HFFc6 (cell line): ENCODE data around the gene DFFA. TPM values are rescaled to one million over a fixed set of nuclear protein-coding genes. Genes with fewer than 3 reads are reported as not detected.

Source experiments
- DNase-seq: peaks from one replicate; pipeline ENCODE4 v3.0.0-alpha.2; 2018
- H3K27ac Mint-ChIP-seq: 2 replicates; pipeline ENCODE4 v1.8.0; 2020; ENCODE audit warnings: mild to moderate bottlenecking, mixed read lengths
- H3K27me3 Mint-ChIP-seq: 2 replicates; pipeline ENCODE4 v1.8.0; 2021; ENCODE audit warnings: mild to moderate bottlenecking, moderate library complexity, mixed read lengths; ENCODE audit not compliant: insufficient read depth
- H3K36me3 Mint-ChIP-seq: 2 replicates; pipeline ENCODE4 v1.8.0; 2021; ENCODE audit warnings: low read depth, mixed read lengths
- H3K4me1 Mint-ChIP-seq: 2 replicates; pipeline ENCODE4 v1.8.0; 2020; ENCODE audit warnings: low read depth, mixed read lengths
- H3K4me3 Mint-ChIP-seq: 2 replicates; pipeline ENCODE4 v1.8.0; 2020; ENCODE audit warnings: mild to moderate bottlenecking, moderate library complexity, mixed read lengths
- H3K9me3 Mint-ChIP-seq: 2 replicates; pipeline ENCODE4 v1.8.0; 2020; ENCODE audit warnings: mild to moderate bottlenecking, mixed read lengths
- CTCF ChIP-seq: fragments of 200-600 bp; sonication (generic); IDR thresholded peaks from 2 replicates; pipeline ENCODE4 v1.5.0; 2021; ENCODE audit warnings: antibody characterized with exemption, mild to moderate bottlenecking
- total RNA-seq, 6 experiments: library from RNA; stranded (reverse); fragmentation: NEBNext Ultra II Directional; extraction: Animal tissue kit (Norgen Biotek cat#: 25700); gene quantifications; 2 replicates in 1 of 6; 3 replicates in 5 of 6; pipeline ENCODE4 v1.2.3, GENCODE V29; 2021

Gene DFFA
- total RNA-seq, 6 experiments from 2014 or later = 44.1 to 58.6 (median 48.4) TPM

DNA sequence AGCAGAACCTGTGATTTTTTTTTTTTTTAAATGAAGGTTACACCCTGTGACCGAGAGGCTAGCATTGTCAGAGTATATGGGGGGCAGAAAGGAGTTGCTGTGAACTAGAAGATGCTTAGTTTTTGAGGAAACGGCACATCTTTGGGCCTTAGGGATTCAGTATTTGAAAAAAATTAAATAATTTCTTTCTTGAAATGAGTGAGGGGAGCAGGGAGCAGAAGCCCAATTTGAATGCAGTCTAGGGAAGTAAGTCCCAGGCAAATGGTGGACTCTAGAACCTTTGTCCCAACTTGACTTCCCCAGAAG is 45.3 kb upstream of the DFFA start:
- H3K4me3 Mint-ChIP-seq = no peak overlapping the region
- DNase-seq = no peak
- peaks cover 52% of the 10 kb centered on the region for H3K4me1 Mint-ChIP-seq
- peaks cover 4% of the 10 kb centered on the region for H3K27me3 Mint-ChIP-seq
- peaks cover 4% of the 10 kb centered on the region; the same call in 1 of the 2 replicates for H3K36me3 Mint-ChIP-seq
- no peaks in the 10 kb centered on the region for H3K9me3 Mint-ChIP-seq
- H3K27ac Mint-ChIP-seq = no peak overlapping the region
- no peak for TF ChIP-seq CTCF

DNA sequence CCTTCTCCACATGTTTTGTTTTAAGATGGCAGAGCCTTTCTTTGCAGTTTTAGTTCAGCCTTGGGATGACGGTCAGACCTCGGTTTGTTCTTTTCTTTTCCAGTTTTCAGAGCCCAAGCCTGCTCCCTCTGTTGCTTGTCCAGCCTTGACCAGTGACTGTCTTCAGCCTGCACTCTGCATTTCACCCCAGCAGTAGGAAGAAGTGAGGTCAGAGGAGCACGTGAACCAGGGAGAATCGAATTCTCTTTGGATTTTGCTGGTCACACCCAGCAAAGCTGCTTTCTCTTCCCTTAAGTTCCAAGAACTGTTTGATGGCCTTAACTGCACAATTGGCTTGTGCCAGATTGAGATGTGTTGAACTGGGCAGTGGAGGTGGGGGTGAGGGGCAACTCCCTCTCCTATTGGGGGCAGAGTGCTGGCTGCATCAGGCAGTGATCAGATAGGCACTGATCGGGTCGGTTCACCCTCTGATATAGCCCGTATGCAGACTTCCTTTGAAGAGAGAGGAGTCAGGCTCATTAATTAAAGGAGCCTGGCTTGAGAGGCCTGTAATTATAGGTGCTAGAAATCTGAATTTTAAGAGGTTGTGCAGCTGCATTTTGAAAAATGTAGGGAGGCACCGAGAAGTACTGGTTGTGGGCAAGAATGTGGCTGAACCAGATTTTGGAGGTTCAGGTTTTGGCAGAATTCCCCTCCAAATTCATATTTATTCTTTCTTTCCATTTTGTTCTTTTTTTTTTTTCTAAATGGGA is 44.8 kb upstream of the DFFA start:
- Mint-ChIP-seq H3K27me3 (peaks cover 4% of the 10 kb centered on the region), H3K4me1 (peaks cover 51% of the 10 kb centered on the region), H3K27ac (no peak overlapping the region), H3K4me3 (no peak overlapping the region), H3K9me3 (no peaks in the 10 kb centered on the region), H3K36me3 (peaks cover 4% of the 10 kb centered on the region; the same call in 1 of the 2 replicates)
- TF ChIP-seq CTCF = no peak
- no peak for DNase-seq

- Mint-ChIP-seq H3K27ac (no peak overlapping the region), H3K36me3 (peaks cover 4% of the 10 kb centered on the region; the same call in 1 of the 2 replicates), H3K4me1 (peaks cover 59% of the 10 kb centered on the region), H3K4me3 (no peak overlapping the region), H3K27me3 (peaks cover 4% of the 10 kb centered on the region), H3K9me3 (no peaks in the 10 kb centered on the region)
- DNase-seq = no peak
- no peak for TF ChIP-seq CTCF
These were observed 43.8 kb upstream of the DFFA start for GRCh38 chr1:10515976-10516750.

- Mint-ChIP-seq H3K27me3 (peaks cover 4% of the 10 kb centered on the region), H3K36me3 (peaks cover 4% of the 10 kb centered on the region; the same call in 1 of the 2 replicates), H3K4me3 (no peak overlapping the region), H3K27ac (no peak overlapping the region), H3K9me3 (no peaks in the 10 kb centered on the region), H3K4me1 (peaks cover 66% of the 10 kb centered on the region)
- no peak for TF ChIP-seq CTCF
- no peak for DNase-seq
These were observed 43.1 kb upstream of the DFFA start for GRCh38 chr1:10515301-10515975.

DNA sequence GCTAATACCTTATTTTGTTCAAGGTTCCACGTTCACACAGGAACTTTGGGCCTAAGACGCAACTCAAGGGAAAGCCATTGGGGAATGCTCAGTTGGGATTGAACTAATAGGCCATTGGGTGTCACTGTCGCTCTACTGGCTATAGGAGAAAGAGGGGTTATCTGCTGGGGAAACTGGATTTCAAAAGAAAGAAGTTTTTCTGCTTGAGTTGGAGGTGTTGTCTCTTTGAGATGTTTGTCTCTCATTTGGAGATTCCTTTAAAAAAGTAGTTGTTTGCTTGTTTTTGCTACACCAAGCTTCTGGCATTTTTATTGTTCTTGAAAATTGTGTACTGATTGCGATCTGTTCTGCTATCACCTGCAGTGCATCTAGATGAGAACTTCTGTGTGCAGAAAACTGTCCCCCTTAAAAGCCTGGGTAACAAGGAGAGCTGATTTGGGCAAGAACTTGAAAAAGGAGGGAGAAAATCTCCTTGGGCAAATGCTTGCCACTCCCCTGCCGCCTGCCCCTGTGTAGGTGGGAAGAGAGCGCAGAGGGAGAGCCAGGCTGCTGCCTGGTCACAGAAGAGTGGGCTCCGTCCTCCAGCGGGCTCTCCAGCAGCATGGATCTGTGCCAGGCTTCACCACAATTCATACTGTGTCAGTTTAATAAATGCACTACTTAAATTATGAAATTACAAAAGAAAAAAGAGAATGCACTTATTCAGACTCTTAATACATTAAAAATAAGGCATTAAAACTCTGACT is 42.3 kb upstream of the DFFA start:
- H3K9me3 Mint-ChIP-seq = no peaks in the 10 kb centered on the region
- H3K4me1 Mint-ChIP-seq = peaks cover 74% of the 10 kb centered on the region
- DNase-seq = peak; percentile 16
- H3K4me3 Mint-ChIP-seq = no peak overlapping the region
- peak; percentile 77 for TF ChIP-seq CTCF
- peaks cover 4% of the 10 kb centered on the region for H3K27me3 Mint-ChIP-seq
- H3K27ac Mint-ChIP-seq = peak overlapping the region; percentile 32; the same call in 1 of the 2 replicates
- peaks cover 2% of the 10 kb centered on the region; the same call in 1 of the 2 replicates for H3K36me3 Mint-ChIP-seq
